ENCODE data around the gene NEU1. TPM values are rescaled to one million over a fixed set of nuclear protein-coding genes. Genes with fewer than 3 reads are reported as not detected.

The NEU1 gene
- total RNA-seq, 1 donor from 2014 or later = 14.6 TPM

- intact Hi-C loops (cut with micrococcal nuclease) = no loop called here
Observed at GRCh38 chr6:31847276-31847978, 15.2 kb downstream of the NEU1 start.

- intact Hi-C loops (cut with micrococcal nuclease) = no loop called here
Observed at GRCh38 chr6:31844507-31844906, 18.1 kb downstream of the NEU1 start.

- intact Hi-C loops (cut with micrococcal nuclease) = no loop called here
Observed at GRCh38 chr6:31842053-31842452, 20.6 kb downstream of the NEU1 start.

GRCh38 chr6:31839779-31840126 is 22.9 kb downstream of the NEU1 start:
- intact Hi-C loops (cut with micrococcal nuclease) = loop anchor here (10.0 kb wide), 1 partner anchor 345 kb away; the partner anchor contains the start of gene MICB

GRCh38 chr6:31838968-31839367 is 23.7 kb downstream of the NEU1 start:
- intact Hi-C loops (cut with micrococcal nuclease) = loop anchor here (10.0 kb wide), 1 partner anchor 344 kb away; the partner anchor contains the start of gene MICB

- intact Hi-C loops (cut with micrococcal nuclease) = loop anchor here (10.0 kb wide), 1 partner anchor 343 kb away; the partner anchor contains the start of gene MICB
Observed at GRCh38 chr6:31838114-31838553, 24.5 kb downstream of the NEU1 start.

GRCh38 chr6:31837369-31838113 is 25.1 kb downstream of the NEU1 start:
- intact Hi-C loops (cut with micrococcal nuclease) = loop anchor here (10.0 kb wide), 1 partner anchor 343 kb away; the partner anchor contains the start of gene MICB

- intact Hi-C loops (cut with micrococcal nuclease) = loop anchor here (10.0 kb wide), 1 partner anchor 342 kb away; the partner anchor contains the start of gene MICB
Observed at GRCh38 chr6:31836474-31837368, 25.9 kb downstream of the NEU1 start.

GRCh38 chr6:31836047-31836473 is 26.6 kb downstream of the NEU1 start:
- intact Hi-C loops (cut with micrococcal nuclease) = loop anchor here (10.0 kb wide), 1 partner anchor 341 kb away; the partner anchor contains the start of gene MICB

- intact Hi-C loops (cut with micrococcal nuclease) = loop anchor here (1.0 to 10.0 kb wide), 6 partner anchors 28 to 340 kb away; partner anchors contain the start of genes ABHD16A, BAG6, MICB and NEU1
Observed at GRCh38 chr6:31834367-31835250, 28.0 kb downstream of the NEU1 start.

- intact Hi-C loops (cut with micrococcal nuclease) = loop anchor here (2.0 to 10.0 kb wide), 3 partner anchors 103 to 337 kb away; partner anchors contain the start of genes DDAH2, LY6G5C and MICB
Observed at GRCh38 chr6:31831350-31832215, 31.0 kb downstream of the NEU1 start.

GRCh38 chr6:31830886-31831335 is 31.7 kb downstream of the NEU1 start:
- intact Hi-C loops (cut with micrococcal nuclease) = loop anchor here (2.0 to 10.0 kb wide), 3 partner anchors 102 to 336 kb away; partner anchors contain the start of genes DDAH2, LY6G5C and MICB

- intact Hi-C loops (cut with micrococcal nuclease) = loop anchor here (2.0 to 10.0 kb wide), 3 partner anchors 101 to 335 kb away; partner anchors contain the start of genes DDAH2, LY6G5C and MICB
Observed at GRCh38 chr6:31829633-31830283, 32.9 kb downstream of the NEU1 start.

- intact Hi-C loops (cut with micrococcal nuclease) = loop anchor here (1.0 to 2.0 kb wide), 6 partner anchors 21 to 281 kb away; partner anchors contain the start of genes ATP6V1G2, BAG6, LSM2 and NFKBIL1
Observed at GRCh38 chr6:31827286-31828079, 35.1 kb downstream of the NEU1 start, which contains the start of gene HSPA1B. Gene HSPA1B (plus strand): TSS chr6:31827738. CDS start chr6:31827951, 213 bp downstream.

GRCh38 chr6:31826793-31827285 is 35.8 kb downstream of the NEU1 start:
- intact Hi-C loops (cut with micrococcal nuclease) = loop anchor here (1.0 to 2.0 kb wide), 6 partner anchors 21 to 280 kb away; partner anchors contain the start of genes ATP6V1G2, BAG6, LSM2 and NFKBIL1

GRCh38 chr6:31825553-31825952 is 37.1 kb downstream of the NEU1 start:
- intact Hi-C loops (cut with micrococcal nuclease) = no loop called here
